Endothelial cell of umbilical vein (primary cell): ENCODE results near the gene PTPN3. TPM values are rescaled to one million over a fixed set of nuclear protein-coding genes. Genes with fewer than 3 reads are reported as not detected.

Experiments
- BruUV-seq: library from RNA; stranded (reverse); fragments of 400-500 nt; replicated peaks from 2 replicates; lab custom pipeline; 2021; lab: Mats Ljungman, UMichigan
- CTCF ChIA-PET: fragments of 300-600, 350-600 bp; sonication (Branson Sonifier 250); formaldehyde crosslinking; loops from one replicate; lab custom pipeline; 2021; ENCODE audit warnings: antibody characterized with exemption, inconsistent platforms; lab: Charles Lee
- POLR2A ChIA-PET: fragments of 300-600, 350-600 bp; sonication (Branson Sonifier 250); formaldehyde crosslinking; loops from one replicate; lab custom pipeline; 2021; ENCODE audit warnings: antibody characterized with exemption, inconsistent platforms; lab: Charles Lee
- DNase-seq: peaks from one replicate; pipeline ENCODE4 v3.0.0-alpha.2; 2011; ENCODE audit warnings: low read depth, low spot score
- FAIRE-seq: peaks from 2 replicates; lab custom pipeline; 2011; peaks lifted over from hg19 to GRCh38; lab: Jason Lieb, UNC
- H2AFZ ChIP-seq: 2 replicates; pipeline ENCODE4 v1.6.0; 2012; ENCODE audit warnings: low read depth, low read length, control low read depth, inconsistent platforms
- H3K27ac ChIP-seq: 2 replicates; pipeline ENCODE4 v1.5.1; 2011; ENCODE audit warnings: low read depth, mild to moderate bottlenecking, control low read depth, low read length, moderate library complexity; ENCODE audit not compliant: insufficient read depth
- H3K27me3 ChIP-seq, 2 experiments: 2 replicates each; pipeline versions ENCODE4 v1.6.0 to v1.6.1; 2011; ENCODE audit warnings: low read length in 2 of 2, mixed read lengths in 1 of 2; ENCODE audit not compliant: control insufficient read depth in 2 of 2, insufficient read depth in 2 of 2
- H3K36me3 ChIP-seq, 2 experiments: 2 replicates in 1 of 2; 3 replicates in 1 of 2; pipeline ENCODE4 v1.5.1; 2011; ENCODE audit warnings: low read length in 2 of 2, mild to moderate bottlenecking in 1 of 2, moderate library complexity in 1 of 2; ENCODE audit not compliant: control insufficient read depth in 2 of 2, insufficient read depth in 2 of 2; ENCODE audit errors: extremely low read depth in 1 of 2
- H3K4me1 ChIP-seq: 3 replicates; pipeline ENCODE4 v1.5.1; 2011; ENCODE audit warnings: mild to moderate bottlenecking, low read length; ENCODE audit not compliant: control insufficient read depth, insufficient read depth; ENCODE audit errors: extremely low read depth
- H3K4me2 ChIP-seq: 2 replicates; pipeline ENCODE4 v1.6.1; 2011; ENCODE audit warnings: low read length, control low read depth, mixed read lengths; ENCODE audit not compliant: insufficient read depth
- H3K4me3 ChIP-seq, 3 experiments: fragments of 200-600 bp in 1 of 3; sonication (generic), shearing (Covaris generic) in 1 of 3; replicated peaks in 1 of 3; 2 replicates each; pipeline ENCODE4 v1.5.1; 2011 to 2016; ENCODE audit warnings: control low read depth in 3 of 3, low read length in 3 of 3, mild to moderate bottlenecking in 2 of 3, inconsistent platforms in 1 of 3, low read depth in 1 of 3, moderate library complexity in 1 of 3; ENCODE audit not compliant: insufficient read depth in 1 of 3
- H3K79me2 ChIP-seq: 2 replicates; pipeline ENCODE4 v1.6.0; 2012; ENCODE audit warnings: low read length, inconsistent platforms; ENCODE audit not compliant: control insufficient read depth, insufficient read depth
- H3K9ac ChIP-seq: replicated peaks from 2 replicates; pipeline ENCODE3; 2011; ENCODE audit warnings: low read length, control low read depth; ENCODE audit not compliant: insufficient read depth; ENCODE audit errors: extremely low read depth
- H3K9me1 ChIP-seq: replicated peaks from 3 replicates; pipeline ENCODE4 v1.6.0; 2011; ENCODE audit warnings: mild to moderate bottlenecking, low read length; ENCODE audit not compliant: control insufficient read depth, insufficient read depth; ENCODE audit errors: extremely low read depth
- H3K9me3 ChIP-seq: replicated peaks from 2 replicates; pipeline ENCODE4 v1.5.1; 2012; ENCODE audit warnings: low read length, inconsistent platforms; ENCODE audit not compliant: control insufficient read depth, insufficient read depth
- H4K20me1 ChIP-seq: replicated peaks from 2 replicates; pipeline ENCODE3; 2011; ENCODE audit warnings: mild to moderate bottlenecking, low read length; ENCODE audit not compliant: control insufficient read depth, insufficient read depth; ENCODE audit errors: extremely low read depth
- EZH2 ChIP-seq: IDR thresholded peaks from 2 replicates; pipeline ENCODE4 v1.6.1; 2012; ENCODE audit warnings: borderline replicate concordance, low read depth, mild to moderate bottlenecking, moderate library complexity, low read length, inconsistent platforms; ENCODE audit not compliant: severe bottlenecking
- GATA2 ChIP-seq: IDR thresholded peaks from 2 replicates; pipeline ENCODE4 v1.7.0; 2011; ENCODE audit warnings: low read depth, mild to moderate bottlenecking, moderate library complexity, mixed read lengths, low read length; ENCODE audit not compliant: insufficient read length, insufficient read depth
- JUN ChIP-seq: IDR thresholded peaks from 2 replicates; pipeline ENCODE4 v1.6.1; 2011; ENCODE audit warnings: borderline replicate concordance, low read depth; ENCODE audit not compliant: insufficient read length, insufficient read depth
- MAX ChIP-seq: IDR thresholded peaks from 2 replicates; pipeline ENCODE4 v1.6.1; 2011; ENCODE audit not compliant: insufficient read depth, insufficient read length
- POLR2AphosphoS5 ChIP-seq: IDR thresholded peaks from 2 replicates; pipeline ENCODE4 v1.6.1; 2012; ENCODE audit warnings: low read depth, mild to moderate bottlenecking, control low read depth, low read length, moderate library complexity; ENCODE audit not compliant: insufficient read depth
- dilution Hi-C: fragments of 300-500 bp; cut with MboI; formaldehyde crosslinking; loops from one replicate; pipeline ENCODE4 v1.15.0; 2019; ENCODE audit warnings: low sequenced_read_pairs; ENCODE audit not compliant: extremely low pct_ligation_motif_present
- intact Hi-C: fragments of 100-400 bp; cut with micrococcal nuclease; formaldehyde crosslinking; loops from one replicate; pipeline ENCODE4 v1.10.0; 2022
- polyA plus RNA-seq, 4 experiments: library from polyadenylated mRNA; depleted of rRNA in 3 of 4; stranded (reverse) in 3 of 4; unstranded in 1 of 4; fragments of >200 nt; gene quantifications; 2 replicates each; pipeline versions ENCODE4 v1.2.1 to v1.2.3, GENCODE V29; 2011 to 2012; ENCODE audit warnings: missing spikeins in 1 of 4
- total RNA-seq: library from RNA; stranded (reverse); gene quantifications from 2 replicates; pipeline ENCODE4 v1.2.3, GENCODE V29; 2021
- TF ChIP-seq, protein P1 (sequence below), 2 donors: IDR thresholded peaks; 1 replicate in 1 of 2; 2 replicates in 1 of 2; pipeline ENCODE4 v1.5.1; 2011; ENCODE audit warnings: low read length in 2 of 2, mild to moderate bottlenecking in 2 of 2, moderate library complexity in 2 of 2, control low read depth in 1 of 2, inconsistent platforms in 1 of 2, low read depth in 1 of 2; ENCODE audit not compliant: insufficient read depth in 1 of 2; ENCODE audit errors: extremely low read depth in 1 of 2

Gene PTPN3
- total and polyA plus RNA-seq, 2 donors (not counting 3 experiments of a cell fraction or from before 2014, with no cell fraction given), result 0.01 TPM; not detected in 1

GRCh38 chr9:109422641-109423040 is 75.5 kb downstream of the PTPN3 start:
- intact Hi-C loops (no loop called here), dilution Hi-C loops (no loop called here)
- ChIA-PET CTCF (interaction anchor here (1.7 kb wide), 1 partner anchor 12 kb away, joined by 5 read pairs; no protein-coding TSS in a partner anchor), POLR2A (interaction anchor here (0.6 kb wide), 1 partner anchor 867 kb away, joined by 5 read pairs; no protein-coding TSS in a partner anchor)
- H3K9me1 ChIP-seq, result no peaks in the 10 kb centered on the region
- no TSS peak for BruUV-seq
- DNase-seq (no peak), FAIRE-seq (no peak)
- peaks cover 2 to 3% of the 10 kb centered on the region in 2 experiments for H3K27me3 ChIP-seq
- H3K4me3 ChIP-seq, result no peak overlapping the region
- no peaks in the 10 kb centered on the region for H4K20me1 ChIP-seq
- H3K4me2 ChIP-seq, result no peak overlapping the region
- H2AFZ ChIP-seq, result no peak overlapping the region
- no peaks in the 10 kb centered on the region for H3K36me3 ChIP-seq
- H3K79me2 ChIP-seq, result no peaks in the 10 kb centered on the region
- TF ChIP-seq, protein P1, sequence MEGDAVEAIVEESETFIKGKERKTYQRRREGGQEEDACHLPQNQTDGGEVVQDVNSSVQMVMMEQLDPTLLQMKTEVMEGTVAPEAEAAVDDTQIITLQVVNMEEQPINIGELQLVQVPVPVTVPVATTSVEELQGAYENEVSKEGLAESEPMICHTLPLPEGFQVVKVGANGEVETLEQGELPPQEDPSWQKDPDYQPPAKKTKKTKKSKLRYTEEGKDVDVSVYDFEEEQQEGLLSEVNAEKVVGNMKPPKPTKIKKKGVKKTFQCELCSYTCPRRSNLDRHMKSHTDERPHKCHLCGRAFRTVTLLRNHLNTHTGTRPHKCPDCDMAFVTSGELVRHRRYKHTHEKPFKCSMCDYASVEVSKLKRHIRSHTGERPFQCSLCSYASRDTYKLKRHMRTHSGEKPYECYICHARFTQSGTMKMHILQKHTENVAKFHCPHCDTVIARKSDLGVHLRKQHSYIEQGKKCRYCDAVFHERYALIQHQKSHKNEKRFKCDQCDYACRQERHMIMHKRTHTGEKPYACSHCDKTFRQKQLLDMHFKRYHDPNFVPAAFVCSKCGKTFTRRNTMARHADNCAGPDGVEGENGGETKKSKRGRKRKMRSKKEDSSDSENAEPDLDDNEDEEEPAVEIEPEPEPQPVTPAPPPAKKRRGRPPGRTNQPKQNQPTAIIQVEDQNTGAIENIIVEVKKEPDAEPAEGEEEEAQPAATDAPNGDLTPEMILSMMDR (IDR thresholded peaks at IDR 0.05; ENCODE audit: extremely low read depth in 1 of 2, insufficient read depth in 1 of 2, low read depth in 1 of 2, low read length in 2 of 2), result no peak
- TF ChIP-seq EZH2, result no peak
- no peak for TF ChIP-seq GATA2
- no peak for TF ChIP-seq JUN
- TF ChIP-seq POLR2AphosphoS5, result no peak
- no peak for TF ChIP-seq MAX
- no peaks in the 10 kb centered on the region for H3K9me3 ChIP-seq
- H3K9ac ChIP-seq, result no peak overlapping the region
- H3K27ac ChIP-seq, result no peak overlapping the region
- H3K4me1 ChIP-seq, result no peaks in the 10 kb centered on the region
